OCI-LY3 (cell line): Measurements from ENCODE around the gene VAT1L.

Source experiments
- H2AFZ ChIP-seq: fragments of 200-600, 300-600 bp; shearing (Covaris generic); 2 replicates; pipeline ENCODE4 v1.6.0; 2014; ENCODE audit warnings: antibody characterized with exemption, low read depth, low read length
- H3K27ac ChIP-seq: fragments of 200-600, 300-600 bp; sonication (generic); 2 replicates; pipeline ENCODE4 v1.5.1; 2014; ENCODE audit warnings: mild to moderate bottlenecking, low read length, moderate library complexity, mixed read lengths
- H3K27me3 ChIP-seq: fragments of 200-600, 300-600 bp; sonication (generic); 2 replicates; pipeline ENCODE4 v1.6.1; 2014; ENCODE audit warnings: low read depth, low read length, mixed read lengths
- H3K36me3 ChIP-seq: fragments of 200-600, 300-600 bp; sonication (generic); replicated peaks from 2 replicates; pipeline ENCODE3; 2014; ENCODE audit warnings: low read depth, low read length, mixed read lengths
- H3K4me1 ChIP-seq: fragments of 300-600, 200-600 bp; sonication (generic); 2 replicates; pipeline ENCODE4 v1.6.1; 2014; ENCODE audit warnings: low read length, mixed read lengths
- H3K4me2 ChIP-seq: fragments of 200-600, 300-600 bp; sonication (generic); 2 replicates; pipeline ENCODE4 v1.6.1; 2014; ENCODE audit warnings: low read length, mixed read lengths
- H3K4me3 ChIP-seq: fragments of 300-600, 200-600 bp; sonication (generic); 2 replicates; pipeline ENCODE4 v1.5.1; 2014; ENCODE audit warnings: antibody characterized with exemption, mild to moderate bottlenecking, low read length, moderate library complexity
- H3K79me2 ChIP-seq: fragments of 300-600, 200-600 bp; shearing (Covaris generic); 2 replicates; pipeline ENCODE4 v1.6.1; 2014; ENCODE audit warnings: mild to moderate bottlenecking, low read length, mixed read lengths
- H3K9ac ChIP-seq: fragments of 300-600, 200-600 bp; shearing (Covaris generic); 2 replicates; pipeline ENCODE4 v1.6.0; 2014; ENCODE audit warnings: mild to moderate bottlenecking, low read length, moderate library complexity
- H3K9me3 ChIP-seq: fragments of 200-600, 300-600 bp; shearing (Covaris generic); 2 replicates; pipeline ENCODE4 v1.6.1; 2014; ENCODE audit warnings: low read length, mixed read lengths; ENCODE audit not compliant: insufficient read depth
- H4K20me1 ChIP-seq: fragments of 200-600, 300-600 bp; sonication (generic); 2 replicates; pipeline ENCODE4 v1.6.1; 2016; ENCODE audit warnings: low read length, mixed read lengths; ENCODE audit not compliant: insufficient read depth
- EZH2phosphoT487 ChIP-seq: fragments of 200-600 bp; shearing (Covaris generic); IDR thresholded peaks from 2 replicates; pipeline ENCODE4 v1.6.1; 2018; ENCODE audit warnings: antibody characterized with exemption, mixed run types, low read depth
- TF ChIP-seq, protein P1 (sequence below): fragments of 200-600, 300-600 bp; sonication (generic); IDR thresholded peaks from 2 replicates; pipeline ENCODE4 v1.5.1; 2014; ENCODE audit warnings: antibody characterized with exemption, low read length, low read depth

VAT1L gene

DNA sequence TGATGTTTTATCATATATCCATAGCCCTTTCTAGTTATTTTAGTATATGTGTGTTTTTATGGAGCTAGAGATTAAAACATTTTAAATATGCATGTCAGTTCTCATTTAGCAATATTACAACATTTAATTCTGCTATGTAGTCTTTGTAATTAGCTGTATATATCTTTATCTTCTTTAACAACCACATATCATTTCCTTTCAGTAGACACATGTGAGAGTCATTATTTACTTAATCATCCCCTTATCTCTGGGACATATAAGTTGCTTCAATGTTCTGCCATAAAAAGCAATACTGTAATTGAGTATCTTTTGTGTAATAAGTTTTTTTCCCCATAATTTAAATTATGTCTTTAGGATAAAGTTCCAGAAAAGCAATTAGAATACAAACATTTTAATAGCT lies 182.0 kb downstream of the VAT1L start:
- TF ChIP-seq EZH2phosphoT487: no peak
- TF ChIP-seq, protein P1, sequence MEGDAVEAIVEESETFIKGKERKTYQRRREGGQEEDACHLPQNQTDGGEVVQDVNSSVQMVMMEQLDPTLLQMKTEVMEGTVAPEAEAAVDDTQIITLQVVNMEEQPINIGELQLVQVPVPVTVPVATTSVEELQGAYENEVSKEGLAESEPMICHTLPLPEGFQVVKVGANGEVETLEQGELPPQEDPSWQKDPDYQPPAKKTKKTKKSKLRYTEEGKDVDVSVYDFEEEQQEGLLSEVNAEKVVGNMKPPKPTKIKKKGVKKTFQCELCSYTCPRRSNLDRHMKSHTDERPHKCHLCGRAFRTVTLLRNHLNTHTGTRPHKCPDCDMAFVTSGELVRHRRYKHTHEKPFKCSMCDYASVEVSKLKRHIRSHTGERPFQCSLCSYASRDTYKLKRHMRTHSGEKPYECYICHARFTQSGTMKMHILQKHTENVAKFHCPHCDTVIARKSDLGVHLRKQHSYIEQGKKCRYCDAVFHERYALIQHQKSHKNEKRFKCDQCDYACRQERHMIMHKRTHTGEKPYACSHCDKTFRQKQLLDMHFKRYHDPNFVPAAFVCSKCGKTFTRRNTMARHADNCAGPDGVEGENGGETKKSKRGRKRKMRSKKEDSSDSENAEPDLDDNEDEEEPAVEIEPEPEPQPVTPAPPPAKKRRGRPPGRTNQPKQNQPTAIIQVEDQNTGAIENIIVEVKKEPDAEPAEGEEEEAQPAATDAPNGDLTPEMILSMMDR: no peak

DNA sequence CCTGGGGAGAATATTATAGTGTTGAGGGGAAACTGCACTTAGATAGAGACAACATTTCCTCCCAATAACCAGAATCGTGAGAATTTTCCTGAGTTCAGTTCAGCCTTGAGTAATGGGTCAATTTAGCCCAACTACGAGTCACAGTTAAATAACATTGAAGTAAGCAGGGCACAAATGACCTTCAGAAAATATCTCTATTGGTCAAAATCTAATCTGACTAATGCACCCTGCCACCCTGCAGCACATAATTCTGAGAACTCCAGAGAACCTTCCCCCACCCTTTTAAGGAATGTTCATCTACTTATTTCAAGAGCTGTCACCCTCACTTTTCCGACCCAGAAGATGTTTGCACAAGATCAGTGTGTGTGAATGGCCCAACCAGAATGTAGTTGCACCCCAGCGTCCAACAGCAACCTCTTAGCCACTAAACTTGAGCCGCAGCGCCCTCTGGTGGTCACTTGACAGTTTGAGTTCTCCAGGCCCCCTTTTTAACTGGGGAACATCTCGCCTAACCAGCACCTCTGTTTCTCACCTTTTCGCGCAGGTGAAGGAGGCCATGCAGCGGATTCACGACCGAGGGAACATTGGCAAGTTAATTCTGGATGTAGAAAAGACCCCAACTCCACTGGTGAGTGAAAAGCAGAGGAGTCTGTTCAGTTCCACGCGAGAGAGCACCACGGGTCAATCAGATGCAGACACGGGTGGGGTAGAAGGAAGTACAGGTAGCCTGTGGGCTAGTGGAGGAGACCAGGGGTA lies 183.1 kb downstream of the VAT1L start:
- Histone ChIP-seq H3K4me3 (peak overlapping the region; percentile 13; the same call in 1 of the 2 replicates), H3K27ac (no peak overlapping the region), H3K9me3 (no peaks in the 10 kb centered on the region), H3K36me3 (no peaks in the 10 kb centered on the region), H2AFZ (peak overlapping the region; percentile 39; the same call in 1 of the 2 replicates), H4K20me1 (no peaks in the 10 kb centered on the region), H3K79me2 (no peaks in the 10 kb centered on the region), H3K4me1 (peaks cover 4% of the 10 kb centered on the region; the same call in 1 of the 2 replicates), H3K27me3 (peaks cover 16% of the 10 kb centered on the region), H3K4me2 (peak overlapping the region; percentile 44), H3K9ac (no peak overlapping the region)
- TF ChIP-seq, protein P1: peak; percentile 91
- TF ChIP-seq EZH2phosphoT487: no peak

More for the DNA sequence above, 182.0 kb downstream of the VAT1L start:
- Histone ChIP-seq H3K79me2 (no peaks in the 10 kb centered on the region), H3K4me2 (no peak overlapping the region), H3K4me3 (no peak overlapping the region), H3K36me3 (no peaks in the 10 kb centered on the region), H4K20me1 (no peaks in the 10 kb centered on the region), H2AFZ (no peak overlapping the region), H3K4me1 (peaks cover 4% of the 10 kb centered on the region; the same call in 1 of the 2 replicates), H3K9ac (no peak overlapping the region), H3K9me3 (no peaks in the 10 kb centered on the region), H3K27ac (no peak overlapping the region), H3K27me3 (peaks cover 11% of the 10 kb centered on the region)

DNA sequence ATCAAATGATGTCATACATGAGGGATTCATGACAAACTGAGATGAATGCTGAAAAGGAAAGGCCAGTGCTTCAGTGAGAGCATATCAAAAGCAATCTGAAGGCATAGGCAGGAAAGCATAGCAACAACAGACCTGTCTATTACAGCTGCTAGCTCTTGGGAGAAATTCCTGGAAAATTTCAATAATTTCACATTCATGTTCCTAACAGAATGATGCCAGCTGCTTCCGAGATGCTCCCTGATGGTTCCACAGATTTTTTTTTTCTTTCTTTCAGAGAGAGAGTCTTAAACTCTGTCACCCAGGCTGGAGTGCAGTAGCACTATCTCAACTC lies 183.7 kb downstream of the VAT1L start:
- Histone ChIP-seq H3K9ac (no peak overlapping the region), H3K79me2 (no peaks in the 10 kb centered on the region), H2AFZ (peak overlapping the region; percentile 39; the same call in 1 of the 2 replicates), H3K4me3 (peak overlapping the region; percentile 13; the same call in 1 of the 2 replicates), H3K4me1 (peaks cover 4% of the 10 kb centered on the region; the same call in 1 of the 2 replicates), H3K36me3 (no peaks in the 10 kb centered on the region), H3K27me3 (peaks cover 17% of the 10 kb centered on the region), H3K27ac (no peak overlapping the region), H3K9me3 (no peaks in the 10 kb centered on the region), H4K20me1 (no peaks in the 10 kb centered on the region), H3K4me2 (peak overlapping the region; percentile 44)
- TF ChIP-seq EZH2phosphoT487: no peak
- TF ChIP-seq, protein P1: no peak

DNA sequence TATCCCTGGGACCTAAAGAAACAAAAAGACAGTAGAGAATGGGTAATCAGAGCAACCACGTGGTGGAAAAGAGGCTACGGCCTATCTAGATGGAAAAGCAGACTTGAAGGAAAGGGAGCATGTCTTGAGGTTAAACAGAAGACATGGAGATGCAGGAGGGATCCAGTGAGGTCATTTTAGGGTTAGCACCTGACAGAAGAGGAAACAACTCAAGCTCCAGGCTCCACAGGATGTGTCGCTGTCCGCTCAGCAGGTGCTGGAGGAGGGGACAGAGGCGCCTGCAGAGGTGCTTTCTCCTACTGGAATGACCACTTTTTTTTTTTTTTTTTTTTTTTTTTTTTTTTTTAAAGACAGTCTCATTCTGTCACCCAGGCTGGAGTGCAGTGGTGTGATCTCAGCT lies 186.5 kb downstream of the VAT1L start:
- no peak for TF ChIP-seq EZH2phosphoT487
- Histone ChIP-seq H3K27ac (no peak overlapping the region), H3K4me2 (no peak overlapping the region), H3K9ac (no peak overlapping the region), H3K4me1 (peaks cover 9% of the 10 kb centered on the region), H3K36me3 (no peaks in the 10 kb centered on the region), H4K20me1 (no peaks in the 10 kb centered on the region), H2AFZ (no peak overlapping the region), H3K27me3 (peaks cover 32% of the 10 kb centered on the region), H3K79me2 (no peaks in the 10 kb centered on the region), H3K9me3 (no peaks in the 10 kb centered on the region), H3K4me3 (no peak overlapping the region)
